GM12864 (cell line): ENCODE results near the gene DNAAF8.

Experiments
- DNase-seq: peaks from one replicate; pipeline ENCODE4 v3.0.0-alpha.2; 2011; ENCODE audit warnings: low read depth
- H3K4me3 ChIP-seq: 2 replicates; pipeline ENCODE4 v1.5.1; 2011; ENCODE audit warnings: mild to moderate bottlenecking, low read depth, low read length, control low read depth
- CTCF ChIP-seq: IDR thresholded peaks from 2 replicates; pipeline ENCODE4 v1.5.1; 2011; ENCODE audit warnings: low read depth, mild to moderate bottlenecking, moderate library complexity, low read length, control low read depth, inconsistent platforms; ENCODE audit errors: missing control alignments

DNAAF8 gene

GRCh38 chr16:4785758-4786433 is 51.6 kb downstream of the DNAAF8 start:
- no peak for TF ChIP-seq CTCF
- H3K4me3 ChIP-seq: no peak overlapping the region
- DNase-seq: no peak

- no peak for TF ChIP-seq CTCF
- DNase-seq: no peak
- H3K4me3 ChIP-seq: no peak overlapping the region
Measured at GRCh38 chr16:4787068-4787467, 52.7 kb downstream of the DNAAF8 start.

- no peak for TF ChIP-seq CTCF
- no peak for DNase-seq
- H3K4me3 ChIP-seq: no peak within 1 kb of the TSS
Measured at GRCh38 chr16:4787627-4788482, 53.5 kb downstream of the DNAAF8 start, which contains the start of gene SEPTIN12. Gene SEPTIN12 (minus strand): TSS chr16:4788345. CDS start chr16:4787645, 700 bp downstream.

GRCh38 chr16:4788489-4788889 is 54.2 kb downstream of the DNAAF8 start:
- no peak overlapping the region for H3K4me3 ChIP-seq
- no peak for TF ChIP-seq CTCF
- no peak for DNase-seq

GRCh38 chr16:4788910-4789309 is 54.6 kb downstream of the DNAAF8 start:
- TF ChIP-seq CTCF: no peak
- no peak overlapping the region for H3K4me3 ChIP-seq
- DNase-seq: no peak

GRCh38 chr16:4790261-4790660 is 55.9 kb downstream of the DNAAF8 start:
- DNase-seq: no peak
- H3K4me3 ChIP-seq: no peak overlapping the region
- no peak for TF ChIP-seq CTCF
